GM12891 (cell line): ENCODE data around the gene NT5M.

Experiments used
- PAX5 ChIP-seq: IDR thresholded peaks from 2 replicates; pipeline ENCODE4 v1.6.1; 2011; ENCODE audit warnings: low read length, moderate library complexity, mild to moderate bottlenecking; ENCODE audit not compliant: insufficient read depth, severe bottlenecking
- POLR2A ChIP-seq: IDR thresholded peaks from 2 replicates; pipeline ENCODE4 v1.6.1; 2011; ENCODE audit warnings: low read depth, low read length, control low read depth
- POLR2AphosphoS5 ChIP-seq: IDR thresholded peaks from 2 replicates; pipeline ENCODE4 v1.6.1; 2011; ENCODE audit warnings: low read depth, low read length, control low read depth
- POU2F2 ChIP-seq: IDR thresholded peaks from 2 replicates; pipeline ENCODE4 v1.6.1; 2011; ENCODE audit warnings: low read depth, mild to moderate bottlenecking, control low read depth, low read length, moderate library complexity
- SPI1 ChIP-seq: IDR thresholded peaks from 2 replicates; pipeline ENCODE4 v1.6.1; 2011; ENCODE audit warnings: low read depth, low read length, control low read depth
- TAF1 ChIP-seq: IDR thresholded peaks from 2 replicates; pipeline ENCODE4 v1.6.1; 2011; ENCODE audit warnings: low read depth, low read length, control low read depth

DNA sequence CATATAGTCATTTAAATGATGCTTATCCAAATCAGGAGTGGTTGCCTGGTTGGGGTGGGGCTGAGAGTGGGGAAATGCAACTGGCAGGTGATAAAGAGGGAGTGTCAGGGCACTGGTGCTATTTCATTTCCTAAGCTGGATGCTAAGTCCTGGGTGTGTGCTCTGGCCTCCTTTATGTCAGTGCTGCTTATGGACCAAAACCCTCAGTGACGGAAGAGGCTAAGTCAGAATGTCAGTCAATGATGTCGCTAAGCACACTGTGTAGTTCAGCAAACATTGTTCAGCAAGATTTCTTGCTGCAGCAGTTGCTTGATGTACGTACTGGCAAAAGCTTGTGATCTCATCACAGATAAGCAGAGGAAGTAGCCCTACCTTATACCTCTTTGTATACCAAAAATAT, 49.8 kb upstream of the NT5M start:
- no peak for TF ChIP-seq POLR2A
- TF ChIP-seq POLR2AphosphoS5: no peak
- TF ChIP-seq SPI1: no peak
- no peak for TF ChIP-seq TAF1
- TF ChIP-seq POU2F2: no peak
- TF ChIP-seq PAX5: no peak
